Mesendoderm (in vitro differentiated cells): Measurements from ENCODE around the gene DELE1.

Experiments used
- DNase-seq: peaks from one replicate; pipeline ENCODE4 v3.0.0; 2013
- H2AK5ac ChIP-seq: 2 replicates; pipeline ENCODE4 v1.6.1; 2013; ENCODE audit warnings: low read length, inconsistent platforms
- H2BK120ac ChIP-seq: 2 replicates; pipeline ENCODE4 v1.6.1; 2013; ENCODE audit warnings: low read depth, mild to moderate bottlenecking, low read length, moderate library complexity, mixed read lengths
- H2BK15ac ChIP-seq: replicated peaks from 2 replicates; pipeline ENCODE4 v1.6.1; 2013; ENCODE audit warnings: low read depth, mild to moderate bottlenecking, moderate library complexity
- H2BK5ac ChIP-seq: 2 replicates; pipeline ENCODE4 v1.6.1; 2013; ENCODE audit warnings: low read length, inconsistent platforms
- H3K18ac ChIP-seq: 2 replicates; pipeline ENCODE4 v1.6.1; 2013; ENCODE audit warnings: mild to moderate bottlenecking, low read length, mixed read lengths
- H3K23ac ChIP-seq: one replicate; pipeline ENCODE4 v1.6.1; 2013; ENCODE audit warnings: low read length
- H3K27ac ChIP-seq: 2 replicates; pipeline ENCODE4 v1.5.1; 2013; ENCODE audit warnings: low read depth, mild to moderate bottlenecking, inconsistent platforms, low read length, moderate library complexity
- H3K27me3 ChIP-seq: 2 replicates; pipeline ENCODE4 v1.6.1; 2013; ENCODE audit warnings: low read length, control low read depth, mild to moderate bottlenecking, inconsistent platforms; ENCODE audit not compliant: insufficient read depth, poor library complexity
- H3K36me3 ChIP-seq: 2 replicates; pipeline ENCODE4 v1.6.1; 2013; ENCODE audit warnings: low read length, inconsistent platforms; ENCODE audit not compliant: control insufficient read depth, insufficient read depth
- H3K4ac ChIP-seq: one replicate; pipeline ENCODE4 v1.6.1; 2013; ENCODE audit warnings: low read depth, mild to moderate bottlenecking, low read length, moderate library complexity
- H3K4me1 ChIP-seq: 2 replicates; pipeline ENCODE4 v1.6.1; 2013; ENCODE audit warnings: low read depth, low read length, inconsistent platforms; ENCODE audit not compliant: control insufficient read depth
- H3K4me2 ChIP-seq: 2 replicates; pipeline ENCODE4 v1.6.1; 2013; ENCODE audit warnings: low read length
- H3K4me3 ChIP-seq: 2 replicates; pipeline ENCODE4 v1.5.1; 2013; ENCODE audit warnings: mild to moderate bottlenecking, low read length
- H3K56ac ChIP-seq: one replicate; pipeline ENCODE4 v1.6.1; 2013; ENCODE audit warnings: low read length
- H3K79me1 ChIP-seq: 2 replicates; pipeline ENCODE4 v1.6.1; 2013; ENCODE audit warnings: low read length, inconsistent platforms
- H3K79me2 ChIP-seq: 2 replicates; pipeline ENCODE4 v1.6.1; 2013; ENCODE audit warnings: mild to moderate bottlenecking, low read length; ENCODE audit not compliant: control insufficient read depth, insufficient read depth
- H3K9ac ChIP-seq: 2 replicates; pipeline ENCODE4 v1.6.1; 2013; ENCODE audit warnings: low read length, inconsistent platforms
- H4K5ac ChIP-seq: one replicate; pipeline ENCODE4 v1.6.1; 2013; ENCODE audit warnings: low read length
- H4K8ac ChIP-seq: one replicate; pipeline ENCODE4 v1.6.1; 2013; ENCODE audit warnings: low read depth, mild to moderate bottlenecking, control low read depth, low read length, moderate library complexity
- WGBS: extraction: QIAGEN DNeasy Blood & Tissue Kit; methylation state at CpG from one replicate; pipeline ENCODE4 v1.1.7; 2013; ENCODE audit warnings: low lambda C conversion rate, missing lambda C conversion rate; ENCODE audit not compliant: insufficient coverage; ENCODE audit errors: extremely low coverage; 5-methylcytosine and 5-hydroxymethylcytosine counted together

The DELE1 gene

GRCh38 chr5:141963701-141964100 is 40.0 kb downstream of the DELE1 start:
- Histone ChIP-seq H2AK5ac (no peak overlapping the region), H3K4me2 (no peak overlapping the region), H3K9ac (no peak overlapping the region), H3K36me3 (no peaks in the 10 kb centered on the region), H3K79me1 (no peaks in the 10 kb centered on the region), H3K4me1 (no peaks in the 10 kb centered on the region), H2BK15ac (no peak overlapping the region), H4K8ac (no peak overlapping the region), H2BK120ac (no peak overlapping the region), H3K56ac (no peak overlapping the region), H3K18ac (no peak overlapping the region), H3K27me3 (no peaks in the 10 kb centered on the region), H3K79me2 (no peaks in the 10 kb centered on the region), H3K23ac (no peak overlapping the region), H3K4me3 (no peak overlapping the region), H3K4ac (no peak overlapping the region), H2BK5ac (no peak overlapping the region), H3K27ac (no peak overlapping the region), H4K5ac (no peak overlapping the region)
- no peak for DNase-seq
- no CpG with 5 or more reads among the region's 3 CpGs for WGBS

- Histone ChIP-seq H3K4me3 (no peak overlapping the region), H4K8ac (no peak overlapping the region), H3K23ac (no peak overlapping the region), H2AK5ac (no peak overlapping the region), H3K27ac (no peak overlapping the region), H3K79me2 (no peaks in the 10 kb centered on the region), H2BK120ac (no peak overlapping the region), H3K9ac (no peak overlapping the region), H2BK5ac (no peak overlapping the region), H4K5ac (no peak overlapping the region), H3K56ac (no peak overlapping the region), H3K4me1 (no peaks in the 10 kb centered on the region), H3K4ac (no peak overlapping the region), H3K4me2 (no peak overlapping the region), H3K36me3 (no peaks in the 10 kb centered on the region), H2BK15ac (no peak overlapping the region), H3K79me1 (peaks cover 2% of the 10 kb centered on the region), H3K27me3 (no peaks in the 10 kb centered on the region), H3K18ac (no peak overlapping the region)
- WGBS: no CpG with 5 or more reads among the region's 7 CpGs
- DNase-seq: no peak
Measured at GRCh38 chr5:141965071-141965470, 41.4 kb downstream of the DELE1 start.

- Histone ChIP-seq H3K4me3 (no peak overlapping the region), H2BK5ac (no peak overlapping the region), H3K27ac (no peak overlapping the region), H3K27me3 (no peaks in the 10 kb centered on the region), H2AK5ac (no peak overlapping the region), H3K23ac (no peak overlapping the region), H3K4ac (no peak overlapping the region), H3K9ac (no peak overlapping the region), H2BK15ac (no peak overlapping the region), H2BK120ac (no peak overlapping the region), H4K8ac (no peak overlapping the region), H3K79me1 (peaks cover 2% of the 10 kb centered on the region), H3K18ac (no peak overlapping the region), H3K4me1 (no peaks in the 10 kb centered on the region), H4K5ac (no peak overlapping the region), H3K4me2 (no peak overlapping the region), H3K36me3 (no peaks in the 10 kb centered on the region), H3K56ac (no peak overlapping the region), H3K79me2 (no peaks in the 10 kb centered on the region)
- WGBS: no CpG with 5 or more reads among the region's 4 CpGs
- DNase-seq: no peak
Measured at GRCh38 chr5:141966275-141966962, 42.7 kb downstream of the DELE1 start.

- H2AK5ac ChIP-seq: no peak overlapping the region
- H3K4me1 ChIP-seq: no peaks in the 10 kb centered on the region
- no peak overlapping the region for H3K4me2 ChIP-seq
- H4K5ac ChIP-seq: no peak overlapping the region
- WGBS: no CpG with 5 or more reads among the region's 2 CpGs
- no peak overlapping the region for H3K27ac ChIP-seq
- H2BK15ac ChIP-seq: no peak overlapping the region
- H2BK120ac ChIP-seq: no peak overlapping the region
- no peak overlapping the region for H3K23ac ChIP-seq
- H3K79me2 ChIP-seq: no peaks in the 10 kb centered on the region
- H3K27me3 ChIP-seq: no peaks in the 10 kb centered on the region
- H3K9ac ChIP-seq: no peak overlapping the region
- H3K4ac ChIP-seq: no peak overlapping the region
- no peak overlapping the region for H4K8ac ChIP-seq
- no peak overlapping the region for H3K18ac ChIP-seq
- no peak for DNase-seq
- H3K79me1 ChIP-seq: peaks cover 2% of the 10 kb centered on the region
- no peak overlapping the region for H3K56ac ChIP-seq
- no peaks in the 10 kb centered on the region for H3K36me3 ChIP-seq
- H2BK5ac ChIP-seq: no peak overlapping the region
- H3K4me3 ChIP-seq: no peak overlapping the region
Measured at GRCh38 chr5:141966963-141967333, 43.3 kb downstream of the DELE1 start.

GRCh38 chr5:141968914-141969608 is 45.4 kb downstream of the DELE1 start, which contains the start of gene RNF14:
RNF14 (plus strand) TSS chr5:141969105; CDS start chr5:141973589, 4,484 bp downstream.
- Histone ChIP-seq H3K56ac (peak within 1 kb of the TSS; percentile 98), H3K23ac (peak within 1 kb of the TSS; percentile 97), H3K4me3 (peak within 1 kb of the TSS; percentile 95), H3K18ac (peak within 1 kb of the TSS; percentile 78), H2BK15ac (no peak within 1 kb of the TSS), H2BK120ac (no peak within 1 kb of the TSS), H3K4ac (peak within 1 kb of the TSS; percentile 19), H4K8ac (peak within 1 kb of the TSS; percentile 99), H3K27ac (peak within 1 kb of the TSS; percentile 82), H3K4me1 (no peaks in the 10 kb centered on the region), H3K4me2 (peak within 1 kb of the TSS; percentile 65), H3K79me2 (no peaks in the 10 kb centered on the region), H2BK5ac (peak within 1 kb of the TSS; percentile 54), H3K36me3 (no peaks in the 10 kb centered on the region), H4K5ac (peak within 1 kb of the TSS; percentile 9), H3K79me1 (peaks cover 2% of the 10 kb centered on the region), H3K27me3 (no peaks in the 10 kb centered on the region), H2AK5ac (no peak within 1 kb of the TSS), H3K9ac (peak within 1 kb of the TSS; percentile 97)
- no CpG with 5 or more reads among the region's 63 CpGs for WGBS
- peak; percentile 96 for DNase-seq
